Nephron progenitor cell (in vitro differentiated cells): Measurements from ENCODE around the gene TAGLN3.

Source experiments
- DNase-seq: peaks from one replicate; pipeline ENCODE4 v3.0.0; 2021
- H3K27ac Mint-ChIP-seq: 2 replicates; pipeline ENCODE4 v1.8.0; 2021; ENCODE audit warnings: mild to moderate bottlenecking, moderate library complexity, mixed read lengths
- H3K27me3 Mint-ChIP-seq: 2 replicates; pipeline ENCODE4 v1.8.0; 2021; ENCODE audit warnings: mild to moderate bottlenecking, low read depth, mixed read lengths; ENCODE audit not compliant: poor library complexity
- H3K36me3 Mint-ChIP-seq: 2 replicates; pipeline ENCODE4 v1.8.0; 2021; ENCODE audit warnings: low read depth, mixed read lengths
- H3K4me1 Mint-ChIP-seq: 2 replicates; pipeline ENCODE4 v1.8.0; 2021; ENCODE audit warnings: mixed read lengths
- H3K4me3 Mint-ChIP-seq: 2 replicates; pipeline ENCODE4 v1.8.0; 2021; ENCODE audit warnings: mild to moderate bottlenecking, moderate library complexity, mixed read lengths
- H3K9me3 Mint-ChIP-seq: 2 replicates; pipeline ENCODE4 v1.8.0; 2021; ENCODE audit warnings: mild to moderate bottlenecking, moderate library complexity, mixed read lengths
- CTCF ChIP-seq: fragments of 200-600 bp; sonication (generic); IDR thresholded peaks from 2 replicates; pipeline ENCODE4 v1.5.0; 2021; ENCODE audit warnings: antibody characterized with exemption

The TAGLN3 gene

GRCh38 chr3:111954228-111954990, 44.3 kb upstream of the TAGLN3 start:
- no peaks in the 10 kb centered on the region for H3K9me3 Mint-ChIP-seq
- no peak overlapping the region for H3K4me3 Mint-ChIP-seq
- H3K27me3 Mint-ChIP-seq, result no peaks in the 10 kb centered on the region
- peaks cover 16% of the 10 kb centered on the region for H3K4me1 Mint-ChIP-seq
- TF ChIP-seq CTCF, result no peak
- DNase-seq, result no peak
- peaks cover 21% of the 10 kb centered on the region for H3K36me3 Mint-ChIP-seq
- H3K27ac Mint-ChIP-seq, result no peak overlapping the region

DNA sequence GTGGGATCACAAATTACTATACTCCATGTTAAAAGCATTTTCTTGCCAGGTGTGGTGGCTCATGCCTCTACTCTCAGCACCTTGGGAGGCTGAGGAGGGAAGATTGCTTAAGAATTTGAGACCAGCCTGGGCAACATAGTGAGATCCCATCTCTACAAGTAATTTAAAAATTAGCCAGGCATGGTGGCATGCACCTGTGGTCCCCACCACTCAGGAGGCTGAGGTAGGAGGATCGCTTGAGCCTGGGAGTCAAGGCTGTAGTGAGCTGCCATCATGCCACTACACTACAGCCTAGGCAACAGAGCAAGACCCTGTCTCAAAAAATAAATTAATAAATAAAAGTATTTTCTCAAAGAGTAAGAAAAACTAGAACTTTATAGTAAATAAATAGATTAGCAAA, 42.8 kb upstream of the TAGLN3 start:
- no peak overlapping the region for H3K27ac Mint-ChIP-seq
- no peak for TF ChIP-seq CTCF
- H3K4me1 Mint-ChIP-seq, result peaks cover 16% of the 10 kb centered on the region
- H3K36me3 Mint-ChIP-seq, result peaks cover 20% of the 10 kb centered on the region
- no peaks in the 10 kb centered on the region for H3K27me3 Mint-ChIP-seq
- no peak overlapping the region for H3K4me3 Mint-ChIP-seq
- no peak for DNase-seq
- no peaks in the 10 kb centered on the region for H3K9me3 Mint-ChIP-seq

DNA sequence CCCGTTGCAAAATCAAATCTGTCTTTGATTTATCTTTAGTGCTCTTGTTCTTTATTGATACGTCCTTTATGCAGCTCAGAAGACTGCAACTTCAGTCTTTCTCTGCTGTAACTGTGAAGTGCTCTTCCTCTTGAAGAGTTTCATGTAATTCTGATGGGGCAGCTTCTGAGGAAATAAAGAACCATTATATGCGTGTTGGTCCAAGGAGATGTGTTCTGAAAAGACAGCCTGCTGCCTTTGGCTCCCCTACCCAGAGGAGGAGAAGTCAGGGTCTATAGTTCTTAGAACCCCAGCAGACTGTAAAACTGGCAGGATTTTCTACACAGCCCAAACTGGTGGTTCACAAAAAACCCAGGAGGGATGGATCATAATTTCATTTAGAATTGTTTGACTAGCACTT, 42.3 kb upstream of the TAGLN3 start:
- H3K27ac Mint-ChIP-seq, result no peak overlapping the region
- peaks cover 20% of the 10 kb centered on the region for H3K36me3 Mint-ChIP-seq
- H3K27me3 Mint-ChIP-seq, result no peaks in the 10 kb centered on the region
- H3K4me3 Mint-ChIP-seq, result no peak overlapping the region
- H3K4me1 Mint-ChIP-seq, result peaks cover 20% of the 10 kb centered on the region
- TF ChIP-seq CTCF, result no peak
- DNase-seq, result no peak
- H3K9me3 Mint-ChIP-seq, result no peaks in the 10 kb centered on the region

DNA sequence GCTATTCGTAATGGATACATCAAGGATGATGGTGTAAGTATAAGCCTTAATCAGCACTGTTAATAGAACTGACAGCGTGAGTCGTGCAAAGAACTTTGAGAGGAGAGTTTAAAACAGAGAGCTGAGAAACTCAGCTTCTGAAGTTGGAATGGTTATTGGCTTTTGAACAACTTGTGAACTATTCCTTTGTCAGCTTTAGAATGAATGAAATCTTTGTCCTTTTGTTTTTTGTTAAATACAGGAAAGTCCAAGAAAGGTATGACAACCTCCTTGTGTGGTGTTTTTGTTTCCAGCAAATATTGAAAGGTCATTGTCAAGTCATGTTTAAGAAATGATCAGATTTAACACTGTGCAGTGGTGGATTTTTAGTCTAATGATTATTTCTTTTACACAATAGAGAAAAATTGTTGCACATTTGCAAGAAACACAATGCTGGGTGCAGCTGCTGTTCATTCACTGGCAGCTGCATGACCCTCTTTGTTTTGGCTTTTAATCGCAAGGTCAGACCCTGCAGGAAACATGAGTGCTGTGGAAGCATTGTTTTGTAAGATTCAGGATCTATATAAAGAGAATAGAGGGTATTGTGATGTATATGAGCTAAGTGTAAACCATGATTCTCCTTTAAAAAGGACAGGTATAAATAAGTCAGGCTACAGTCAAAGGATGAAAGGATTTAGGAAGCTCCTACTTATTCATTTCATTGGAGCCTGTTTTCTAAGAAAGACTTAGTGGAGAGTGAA, 41.6 kb upstream of the TAGLN3 start:
- no peaks in the 10 kb centered on the region for H3K27me3 Mint-ChIP-seq
- peak overlapping the region; percentile 12 for H3K27ac Mint-ChIP-seq
- peaks cover 20% of the 10 kb centered on the region for H3K36me3 Mint-ChIP-seq
- peaks cover 25% of the 10 kb centered on the region for H3K4me1 Mint-ChIP-seq
- TF ChIP-seq CTCF, result no peak
- H3K9me3 Mint-ChIP-seq, result no peaks in the 10 kb centered on the region
- DNase-seq, result no peak
- no peak overlapping the region for H3K4me3 Mint-ChIP-seq

- TF ChIP-seq CTCF, result no peak
- H3K9me3 Mint-ChIP-seq, result no peaks in the 10 kb centered on the region
- H3K4me1 Mint-ChIP-seq, result peaks cover 27% of the 10 kb centered on the region
- H3K36me3 Mint-ChIP-seq, result peaks cover 15% of the 10 kb centered on the region
- H3K27ac Mint-ChIP-seq, result no peak overlapping the region
- H3K27me3 Mint-ChIP-seq, result no peaks in the 10 kb centered on the region
- no peak overlapping the region for H3K4me3 Mint-ChIP-seq
- no peak for DNase-seq
Observed at GRCh38 chr3:111961461-111962164, 37.1 kb upstream of the TAGLN3 start.
